Trophoblast cell (in vitro differentiated cells and primary cell): ENCODE measurements around the gene SHROOM4.
A peak's percentile ranks its signal among the peaks of the same experiment; 100 is the strongest.

Experiments used
- DNase-seq, 2 donors: peaks; one replicate each; pipeline ENCODE4 v3.0.0-alpha.2; 2016
- H2AFZ ChIP-seq: 2 replicates; pipeline ENCODE4 v1.6.1; 2013; ENCODE audit warnings: low read length, moderate library complexity, mild to moderate bottlenecking; ENCODE audit not compliant: insufficient read depth, poor library complexity
- H2AK5ac ChIP-seq: 2 replicates; pipeline ENCODE4 v1.6.1; 2013; ENCODE audit warnings: mild to moderate bottlenecking, low read length
- H2BK120ac ChIP-seq: 2 replicates; pipeline ENCODE4 v1.6.1; 2013; ENCODE audit warnings: low read length, mild to moderate bottlenecking, moderate library complexity; ENCODE audit not compliant: insufficient read depth, poor library complexity
- H2BK12ac ChIP-seq: 2 replicates; pipeline ENCODE4 v1.6.1; 2013; ENCODE audit warnings: mild to moderate bottlenecking, low read length, moderate library complexity
- H2BK5ac ChIP-seq: 2 replicates; pipeline ENCODE4 v1.6.1; 2013; ENCODE audit warnings: low read length, low read depth, moderate library complexity, mild to moderate bottlenecking; ENCODE audit not compliant: poor library complexity
- H3K14ac ChIP-seq: 2 replicates; pipeline ENCODE4 v1.6.1; 2013; ENCODE audit warnings: mild to moderate bottlenecking, low read length
- H3K18ac ChIP-seq: 2 replicates; pipeline ENCODE4 v1.6.1; 2013; ENCODE audit warnings: mild to moderate bottlenecking, low read length
- H3K23ac ChIP-seq: 2 replicates; pipeline ENCODE4 v1.6.1; 2013; ENCODE audit warnings: low read length
- H3K27ac ChIP-seq: 2 replicates; pipeline ENCODE4 v1.5.1; 2013; ENCODE audit warnings: low read depth, mild to moderate bottlenecking, inconsistent platforms, low read length, moderate library complexity
- H3K27me3 ChIP-seq: 2 replicates; pipeline ENCODE4 v1.6.1; 2013; ENCODE audit warnings: inconsistent platforms, mild to moderate bottlenecking, low read length, moderate library complexity; ENCODE audit not compliant: insufficient read depth
- H3K36me3 ChIP-seq, 2 experiments: 1 replicate in 1 of 2; 2 replicates in 1 of 2; pipeline ENCODE4 v1.6.1; 2013; ENCODE audit warnings: low read length in 2 of 2, mild to moderate bottlenecking in 2 of 2, moderate library complexity in 1 of 2; ENCODE audit not compliant: insufficient read depth in 2 of 2, control insufficient read depth in 1 of 2
- H3K4ac ChIP-seq: 2 replicates; pipeline ENCODE4 v1.6.1; 2013; ENCODE audit warnings: low read depth, mild to moderate bottlenecking, low read length, moderate library complexity
- H3K4me1 ChIP-seq, 2 experiments: 1 replicate in 1 of 2; 2 replicates in 1 of 2; pipeline ENCODE4 v1.6.1; 2013; ENCODE audit warnings: low read length in 2 of 2, mild to moderate bottlenecking in 2 of 2, moderate library complexity in 1 of 2; ENCODE audit not compliant: insufficient read depth in 2 of 2, control insufficient read depth in 1 of 2
- H3K4me2 ChIP-seq: 2 replicates; pipeline ENCODE4 v1.6.1; 2013; ENCODE audit warnings: inconsistent platforms, mild to moderate bottlenecking, low read length, moderate library complexity
- H3K4me3 ChIP-seq: 2 replicates; pipeline ENCODE4 v1.5.1; 2013; ENCODE audit warnings: mild to moderate bottlenecking, low read depth, low read length, inconsistent platforms
- H3K79me1 ChIP-seq: one replicate; pipeline ENCODE4 v1.6.1; 2013; ENCODE audit warnings: low read length
- H3K79me2 ChIP-seq: 2 replicates; pipeline ENCODE4 v1.6.1; 2013; ENCODE audit warnings: low read length, mild to moderate bottlenecking; ENCODE audit not compliant: control insufficient read depth, insufficient read depth, poor library complexity
- H3K9ac ChIP-seq: 2 replicates; pipeline ENCODE4 v1.6.1; 2013; ENCODE audit warnings: mild to moderate bottlenecking, low read length
- H3K9me3 ChIP-seq: 2 replicates; pipeline ENCODE4 v1.6.1; 2013; ENCODE audit warnings: low read depth, mild to moderate bottlenecking, control low read depth, inconsistent platforms, low read length; ENCODE audit not compliant: insufficient read depth
- H4K12ac ChIP-seq: 2 replicates; pipeline ENCODE4 v1.6.1; 2013; ENCODE audit warnings: low read depth, mild to moderate bottlenecking, low read length, moderate library complexity
- H4K8ac ChIP-seq: 2 replicates; pipeline ENCODE4 v1.6.1; 2013; ENCODE audit warnings: low read depth, mild to moderate bottlenecking, low read length, moderate library complexity
- H4K91ac ChIP-seq: one replicate; pipeline ENCODE4 v1.6.1; 2013; ENCODE audit warnings: low read depth, mild to moderate bottlenecking, low read length, moderate library complexity
- WGBS: extraction: QIAGEN DNeasy Blood & Tissue Kit; methylation state at CpG from one replicate; pipeline ENCODE4 v1.1.7; 2013; ENCODE audit warnings: missing lambda C conversion rate; ENCODE audit not compliant: insufficient read length, insufficient coverage; ENCODE audit errors: extremely low coverage; 5-methylcytosine and 5-hydroxymethylcytosine counted together

The SHROOM4 gene

DNA sequence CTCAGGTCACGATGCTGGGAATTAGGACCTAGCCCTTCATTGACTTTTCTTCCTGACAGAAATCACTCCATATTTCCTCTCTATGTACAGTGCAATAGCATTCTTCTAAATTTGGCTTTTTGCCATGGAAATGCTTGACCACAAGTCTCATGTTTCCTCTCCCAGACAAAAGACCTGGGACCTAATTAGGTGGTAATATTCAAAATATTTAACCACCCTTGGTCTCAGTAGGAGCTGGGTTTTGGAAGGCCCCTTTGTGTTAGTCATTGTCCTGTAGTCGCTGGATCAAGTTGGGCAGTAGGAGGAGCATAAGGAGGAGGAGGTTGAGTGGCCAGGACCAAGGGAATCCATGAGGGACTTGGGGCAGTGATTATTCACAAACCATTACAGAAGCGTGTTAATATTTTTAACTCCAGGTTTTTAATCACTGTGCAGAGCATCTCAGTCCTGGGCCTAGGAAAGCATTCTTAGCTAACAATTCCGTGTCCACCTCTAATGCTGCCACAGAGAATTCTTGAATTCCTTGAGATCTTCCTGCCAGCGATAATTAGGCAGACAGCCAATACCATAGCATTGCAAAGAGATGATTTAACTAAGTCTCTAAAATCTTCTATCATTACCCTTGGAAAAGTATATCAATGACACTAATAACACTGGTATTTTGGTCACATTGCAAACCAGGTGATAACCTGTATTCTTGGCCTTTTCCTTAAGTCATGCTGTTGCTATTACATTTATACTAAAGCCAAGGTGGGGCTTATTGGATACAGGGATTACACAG, 25.0 kb upstream of the SHROOM4 start:
- Histone ChIP-seq H3K4ac (no peak overlapping the region), H3K79me2 (no peaks in the 10 kb centered on the region), H3K79me1 (no peaks in the 10 kb centered on the region), H3K4me3 (no peak overlapping the region), H3K23ac (no peak overlapping the region), H2BK120ac (no peak overlapping the region), H3K18ac (no peak overlapping the region), H3K27me3 (no peaks in the 10 kb centered on the region), H2BK12ac (no peak overlapping the region), H4K12ac (no peak overlapping the region), H3K4me2 (no peak overlapping the region), H2AK5ac (no peak overlapping the region), H3K9ac (no peak overlapping the region), H2BK5ac (no peak overlapping the region), H2AFZ (no peak overlapping the region), H3K27ac (no peak overlapping the region), H4K8ac (no peak overlapping the region), H3K36me3 (no peaks in the 10 kb centered on the region), H3K9me3 (no peaks in the 10 kb centered on the region), H4K91ac (no peak overlapping the region), H3K14ac (no peak overlapping the region), H3K4me1 (no peaks in the 10 kb centered on the region)
- WGBS, result no CpG with 5 or more reads among the region's 5 CpGs
- peak; percentile 14 to 43 for DNase-seq

DNA sequence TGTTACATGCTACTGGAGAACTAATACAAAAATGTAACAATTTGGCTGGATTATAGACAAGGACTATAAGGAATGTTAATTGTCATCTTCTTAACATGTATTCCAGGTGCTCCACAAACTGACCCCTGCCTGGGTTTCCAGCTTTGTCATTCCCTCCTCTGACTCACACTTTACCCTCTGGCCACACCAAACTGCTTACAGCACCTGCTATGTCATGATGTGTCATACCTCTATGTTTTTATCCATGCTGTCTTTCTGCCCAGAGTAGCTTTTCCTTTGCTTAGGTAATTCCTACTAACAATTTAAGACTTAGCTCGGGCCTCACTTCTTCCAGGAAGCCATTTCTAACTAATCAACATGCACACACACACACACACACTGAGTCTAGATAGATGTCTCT, 14.0 kb upstream of the SHROOM4 start:
- Histone ChIP-seq H3K27me3 (no peaks in the 10 kb centered on the region), H3K9me3 (no peaks in the 10 kb centered on the region), H3K36me3 (no peaks in the 10 kb centered on the region), H3K23ac (no peak overlapping the region), H3K4ac (no peak overlapping the region), H3K4me1 (no peaks in the 10 kb centered on the region), H3K9ac (no peak overlapping the region), H2AFZ (no peak overlapping the region), H3K79me1 (no peaks in the 10 kb centered on the region), H3K4me2 (no peak overlapping the region), H4K91ac (no peak overlapping the region), H3K27ac (no peak overlapping the region), H4K8ac (no peak overlapping the region), H3K18ac (no peak overlapping the region), H4K12ac (no peak overlapping the region), H3K79me2 (no peaks in the 10 kb centered on the region), H2BK5ac (no peak overlapping the region), H2BK120ac (no peak overlapping the region), H3K14ac (no peak overlapping the region), H2AK5ac (no peak overlapping the region), H2BK12ac (no peak overlapping the region), H3K4me3 (no peak overlapping the region)
- WGBS, result no CpG with 5 or more reads among the region's 1 CpG
- DNase-seq, result peak; percentile 60 to 76

DNA sequence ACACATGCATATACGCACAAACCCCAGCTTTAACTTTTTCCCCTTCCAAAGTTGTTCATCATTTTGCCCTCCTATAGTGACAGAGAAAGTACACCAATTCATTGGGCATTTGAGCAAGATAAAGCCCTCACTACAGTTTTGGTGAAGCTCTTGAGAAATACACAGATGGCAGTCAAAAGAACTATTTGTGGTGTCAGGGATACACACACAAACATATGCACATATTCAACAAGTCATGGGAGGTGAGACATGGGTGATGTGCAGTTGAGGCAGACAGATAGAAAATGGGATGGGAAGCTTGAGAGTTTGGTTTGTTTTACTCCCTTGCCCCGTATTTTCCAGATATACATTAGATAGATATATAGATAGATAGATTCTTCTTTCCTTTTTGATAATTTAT, 11.8 kb upstream of the SHROOM4 start:
- no peak overlapping the region for H4K91ac ChIP-seq
- no peaks in the 10 kb centered on the region for H3K9me3 ChIP-seq
- no CpG with 5 or more reads among the region's 2 CpGs for WGBS
- H3K36me3 ChIP-seq, result no peaks in the 10 kb centered on the region
- no peak overlapping the region for H2BK120ac ChIP-seq
- no peaks in the 10 kb centered on the region for H3K79me1 ChIP-seq
- H3K4me1 ChIP-seq, result no peaks in the 10 kb centered on the region
- no peak overlapping the region for H4K8ac ChIP-seq
- H3K4me2 ChIP-seq, result no peak overlapping the region
- no peak overlapping the region for H3K23ac ChIP-seq
- H2AFZ ChIP-seq, result no peak overlapping the region
- H3K9ac ChIP-seq, result no peak overlapping the region
- no peaks in the 10 kb centered on the region for H3K79me2 ChIP-seq
- no peak for DNase-seq
- no peak overlapping the region for H4K12ac ChIP-seq
- H3K27me3 ChIP-seq, result no peaks in the 10 kb centered on the region
- no peak overlapping the region for H3K4me3 ChIP-seq
- H2AK5ac ChIP-seq, result no peak overlapping the region
- H2BK5ac ChIP-seq, result no peak overlapping the region
- no peak overlapping the region for H3K14ac ChIP-seq
- H3K4ac ChIP-seq, result no peak overlapping the region
- H3K18ac ChIP-seq, result no peak overlapping the region
- no peak overlapping the region for H3K27ac ChIP-seq
- no peak overlapping the region for H2BK12ac ChIP-seq

DNA sequence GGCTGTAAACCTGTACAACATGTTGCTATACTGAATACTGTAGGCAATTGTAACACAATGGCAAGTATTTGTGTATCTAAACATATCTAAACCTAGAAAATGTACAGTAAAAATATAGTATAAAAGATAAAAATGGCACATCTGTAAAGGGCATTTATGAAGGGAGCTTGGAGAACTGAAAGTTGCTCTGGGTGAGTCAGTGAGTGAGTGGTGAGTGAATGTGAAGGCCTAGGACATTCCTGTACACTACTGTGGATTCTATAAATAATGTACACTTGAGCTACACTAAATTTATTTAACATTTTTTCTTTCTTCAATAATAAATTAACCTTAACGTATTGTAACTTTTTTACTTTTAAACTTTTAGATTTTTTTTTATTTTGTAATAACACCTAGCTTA, 5.0 kb upstream of the SHROOM4 start:
- Histone ChIP-seq H4K12ac (no peak overlapping the region), H3K27me3 (no peaks in the 10 kb centered on the region), H3K79me1 (peaks cover 5% of the 10 kb centered on the region), H2AK5ac (no peak overlapping the region), H3K4me2 (no peak overlapping the region), H3K18ac (no peak overlapping the region), H3K4me1 (peaks cover 2 to 5% of the 10 kb centered on the region in 2 experiments), H3K36me3 (no peaks in the 10 kb centered on the region), H3K23ac (no peak overlapping the region), H3K4me3 (no peak overlapping the region), H3K79me2 (no peaks in the 10 kb centered on the region), H2AFZ (no peak overlapping the region), H4K8ac (no peak overlapping the region), H3K27ac (no peak overlapping the region), H2BK12ac (no peak overlapping the region), H3K9me3 (no peaks in the 10 kb centered on the region), H4K91ac (no peak overlapping the region), H2BK5ac (no peak overlapping the region), H3K4ac (no peak overlapping the region), H3K14ac (no peak overlapping the region), H2BK120ac (no peak overlapping the region), H3K9ac (no peak overlapping the region)
- DNase-seq, result no peak
- WGBS, result no CpG with 5 or more reads among the region's 1 CpG
